Testis (tissue), 2 donors: ENCODE data around the gene DRAP1.

ENCODE experiments used
- POLR2A ChIP-seq: fragments of 450-650 bp; IDR thresholded peaks from one replicate; pipeline ENCODE4 v1.6.1; 2017; ENCODE audit warnings: antibody characterized with exemption, mild to moderate bottlenecking, moderate library complexity
- TF ChIP-seq, protein P1 (sequence below), 3 experiments: fragments of 450-650 bp in 2 of 3; fragments of 200-600 bp in 1 of 3; sonication (generic) in 1 of 3; IDR thresholded peaks; one replicate each; pipeline ENCODE4 v1.5.1; 2016 to 2019; ENCODE audit warnings: antibody characterized with exemption in 3 of 3, mild to moderate bottlenecking in 2 of 3, moderate library complexity in 1 of 3

DNA sequence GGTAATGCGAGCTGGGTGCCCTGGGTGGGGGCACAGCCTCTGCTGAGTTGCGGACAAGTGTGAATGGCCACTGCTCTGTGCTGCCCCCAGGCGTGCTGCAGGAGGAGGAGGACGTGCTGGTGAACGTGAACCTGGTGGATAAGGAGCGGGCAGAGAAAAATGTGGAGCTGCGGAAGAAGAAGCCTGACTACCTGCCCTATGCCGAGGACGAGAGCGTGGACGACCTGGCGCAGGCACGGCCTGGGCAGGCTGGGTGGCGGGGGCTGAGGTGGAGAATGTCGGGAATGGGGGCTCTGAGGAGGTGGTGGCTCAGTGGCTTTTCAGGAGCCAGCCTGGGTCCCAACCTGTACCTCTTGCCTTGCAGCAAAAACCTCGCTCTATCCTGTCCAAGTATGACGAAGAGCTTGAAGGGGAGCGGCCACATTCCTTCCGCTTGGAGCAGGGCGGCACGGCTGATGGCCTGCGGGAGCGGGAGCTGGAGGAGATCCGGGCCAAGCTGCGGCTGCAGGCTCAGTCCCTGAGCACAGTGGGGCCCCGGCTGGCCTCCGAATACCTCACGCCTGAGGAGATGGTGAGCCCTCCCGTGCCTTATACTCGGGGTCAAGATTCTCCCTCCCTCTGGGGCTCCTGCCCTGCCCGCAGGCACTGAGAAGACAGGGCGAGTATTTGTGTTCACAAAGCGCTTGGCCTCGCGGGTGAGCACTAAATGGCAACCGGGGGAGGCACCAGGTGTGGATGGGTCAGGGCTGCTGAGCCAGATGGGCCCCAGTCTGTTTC, 46.9 kb downstream of the DRAP1 start:
- no peak for TF ChIP-seq POLR2A
- TF ChIP-seq, protein P1, sequence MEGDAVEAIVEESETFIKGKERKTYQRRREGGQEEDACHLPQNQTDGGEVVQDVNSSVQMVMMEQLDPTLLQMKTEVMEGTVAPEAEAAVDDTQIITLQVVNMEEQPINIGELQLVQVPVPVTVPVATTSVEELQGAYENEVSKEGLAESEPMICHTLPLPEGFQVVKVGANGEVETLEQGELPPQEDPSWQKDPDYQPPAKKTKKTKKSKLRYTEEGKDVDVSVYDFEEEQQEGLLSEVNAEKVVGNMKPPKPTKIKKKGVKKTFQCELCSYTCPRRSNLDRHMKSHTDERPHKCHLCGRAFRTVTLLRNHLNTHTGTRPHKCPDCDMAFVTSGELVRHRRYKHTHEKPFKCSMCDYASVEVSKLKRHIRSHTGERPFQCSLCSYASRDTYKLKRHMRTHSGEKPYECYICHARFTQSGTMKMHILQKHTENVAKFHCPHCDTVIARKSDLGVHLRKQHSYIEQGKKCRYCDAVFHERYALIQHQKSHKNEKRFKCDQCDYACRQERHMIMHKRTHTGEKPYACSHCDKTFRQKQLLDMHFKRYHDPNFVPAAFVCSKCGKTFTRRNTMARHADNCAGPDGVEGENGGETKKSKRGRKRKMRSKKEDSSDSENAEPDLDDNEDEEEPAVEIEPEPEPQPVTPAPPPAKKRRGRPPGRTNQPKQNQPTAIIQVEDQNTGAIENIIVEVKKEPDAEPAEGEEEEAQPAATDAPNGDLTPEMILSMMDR (IDR thresholded peaks at IDR 0.05) = no peak
